Keratinocyte (primary cell): Measurements from ENCODE around the gene CCSAP.

Experiments
- CTCF ChIP-seq, 3 experiments: IDR thresholded peaks in 1 of 3; conservative IDR thresholded peaks in 1 of 3; optimal IDR thresholded peaks in 1 of 3; 2 replicates in 2 of 3; 3 replicates in 1 of 3; pipeline versions ENCODE3 to v1.5.1; 2011; ENCODE audit warnings: low read length in 3 of 3, mild to moderate bottlenecking in 3 of 3, moderate library complexity in 2 of 3, control low read depth in 1 of 3, inconsistent platforms in 1 of 3; ENCODE audit not compliant: insufficient read depth in 2 of 3; ENCODE audit errors: extremely low read depth in 1 of 3
- EZH2 ChIP-seq: IDR thresholded peaks from one replicate; pipeline ENCODE4 v1.6.1; 2012; ENCODE audit warnings: inconsistent platforms, mild to moderate bottlenecking, low read length, moderate library complexity

GRCh38 chr1:229287267-229287666 is 55.6 kb downstream of the CCSAP start:
- no peak for TF ChIP-seq CTCF (optimal IDR thresholded peaks at IDR 0.05 in 1 of 3, IDR thresholded peaks at IDR 0.05 in 1 of 3, conservative IDR thresholded peaks at IDR 0.05 in 1 of 3; ENCODE audit: extremely low read depth in 1 of 3, insufficient read depth in 2 of 3, low read length in 3 of 3)
- TF ChIP-seq EZH2 = no peak
